Vagina (tissue), 2 donors: ENCODE measurements around the gene EFCAB10. TPM values are rescaled to one million over a fixed set of nuclear protein-coding genes. Genes with fewer than 3 reads are reported as not detected.
"Not testable (repeated sequence)": the region's sequence is repeated elsewhere in the genome, so short reads cannot be mapped to it uniquely, and the experiment has no call there.

ENCODE experiments used
- DNase-seq, 2 donors: peaks; one replicate each; pipeline ENCODE4 v3.0.0-alpha.2; 2017; ENCODE audit errors: extremely low spot score in 2 of 2
- H3K27ac ChIP-seq: fragments of 200-600 bp; sonication (generic); one replicate; pipeline ENCODE4 v1.5.1; 2019
- H3K27me3 ChIP-seq: fragments of 200-600 bp; sonication (generic); one replicate; pipeline ENCODE4 v1.5.1; 2019
- H3K36me3 ChIP-seq, 2 donors: fragments of 200-600 bp; sonication (generic); one replicate each; pipeline ENCODE4 v1.5.1; 2017 to 2019
- H3K4me1 ChIP-seq: fragments of 200-600 bp; sonication (generic); one replicate; pipeline ENCODE4 v1.5.1; 2019
- H3K4me3 ChIP-seq, 2 donors: fragments of 200-600 bp; sonication (generic); 1 replicate in 1 of 2; 2 replicates in 1 of 2; pipeline ENCODE4 v1.5.1; 2016 to 2019
- H3K9me3 ChIP-seq: fragments of 200-600 bp; sonication (generic); one replicate; pipeline ENCODE4 v1.5.1; 2019
- CTCF ChIP-seq, 3 experiments: fragments of 450-650 bp in 2 of 3; fragments of 200-600 bp in 1 of 3; sonication (generic) in 1 of 3; IDR thresholded peaks; one replicate each; pipeline ENCODE4 v1.5.1; 2017 to 2019; ENCODE audit warnings: antibody characterized with exemption in 3 of 3, mild to moderate bottlenecking in 2 of 3, moderate library complexity in 2 of 3
- POLR2A ChIP-seq, 2 donors: fragments of 450-650 bp; IDR thresholded peaks; one replicate each; pipeline ENCODE4 v1.6.1; 2017; ENCODE audit warnings: antibody characterized with exemption in 2 of 2, mild to moderate bottlenecking in 2 of 2, moderate library complexity in 2 of 2
- POLR2AphosphoS5 ChIP-seq, 2 donors: sonication (generic); formaldehyde crosslinking; IDR thresholded peaks; one replicate each; pipeline ENCODE4 v1.9.0; 2017; ENCODE audit warnings: antibody characterized with exemption in 2 of 2, mild to moderate bottlenecking in 2 of 2, low read depth in 1 of 2; ENCODE audit not compliant: insufficient read depth in 1 of 2
- intact Hi-C: fragments of 100-400 bp; cut with DNase I; formaldehyde crosslinking; loops from one replicate; pipeline ENCODE4 v1.15.1; 2023
- total RNA-seq: library from RNA; depleted of rRNA; stranded (reverse); fragments of >200 nt; gene quantifications from one replicate; pipeline ENCODE4 v1.2.3, GENCODE V29; 2016

EFCAB10 gene
- total RNA-seq, 1 donor from 2014 or later = not detected

GRCh38 chr7:105521717-105522463, 59.4 kb downstream of the EFCAB10 start, which contains the start of gene PUS7:
Gene PUS7, minus strand, starts transcription at chr7:105522271. Its CDS starts 13,759 bp downstream, at chr7:105508512.
- DNase-seq = no peak
- Histone ChIP-seq H3K27me3 (no peaks in the 10 kb centered on the region), H3K4me3 (peak within 1 kb of the TSS; percentile 66 to 71), H3K27ac (peak within 1 kb of the TSS; percentile 67), H3K9me3 (no peaks in the 10 kb centered on the region), H3K4me1 (peaks cover 21% of the 10 kb centered on the region), H3K36me3 (no peaks in the 10 kb centered on the region)
- no peak for TF ChIP-seq CTCF (IDR thresholded peaks at IDR 0.05)
- peak in 1 of 2 donors; percentile 65 for TF ChIP-seq POLR2A (IDR thresholded peaks at IDR 0.05)
- peak in 1 of 2 donors; percentile 50 for TF ChIP-seq POLR2AphosphoS5 (IDR thresholded peaks at IDR 0.05; ENCODE audit: insufficient read depth in 1 of 2, low read depth in 1 of 2)
- intact Hi-C loops = no loop called here

- H3K36me3 ChIP-seq = no peaks in the 10 kb centered on the region
- H3K27me3 ChIP-seq = no peaks in the 10 kb centered on the region
- H3K9me3 ChIP-seq = no peaks in the 10 kb centered on the region
- DNase-seq = no peak
- H3K27ac ChIP-seq = peak overlapping the region; percentile 67
- peak overlapping the region; percentile 66 to 71 for H3K4me3 ChIP-seq
- H3K4me1 ChIP-seq = peaks cover 21% of the 10 kb centered on the region
- TF ChIP-seq CTCF (IDR thresholded peaks at IDR 0.05) (no peak), POLR2AphosphoS5 (IDR thresholded peaks at IDR 0.05; ENCODE audit: insufficient read depth in 1 of 2, low read depth in 1 of 2) (peak in 1 of 2 donors; percentile 41), POLR2A (IDR thresholded peaks at IDR 0.05) (no peak)
- intact Hi-C loops = no loop called here
These were observed 60.1 kb downstream of the EFCAB10 start for GRCh38 chr7:105521027-105521716.

GRCh38 chr7:105520620-105521019, 60.7 kb downstream of the EFCAB10 start:
- intact Hi-C loops, DNase-seq: not testable (repeated sequence)

GRCh38 chr7:105519353-105519752, 61.9 kb downstream of the EFCAB10 start:
- intact Hi-C loops = no loop called here
- Histone ChIP-seq H3K4me3 (no peak overlapping the region), H3K36me3 (no peaks in the 10 kb centered on the region), H3K27ac (no peak overlapping the region), H3K4me1 (peaks cover 21% of the 10 kb centered on the region), H3K9me3 (no peaks in the 10 kb centered on the region), H3K27me3 (no peaks in the 10 kb centered on the region)
- no peak for TF ChIP-seq CTCF (IDR thresholded peaks at IDR 0.05)
- TF ChIP-seq POLR2A (IDR thresholded peaks at IDR 0.05) = no peak
- no peak for TF ChIP-seq POLR2AphosphoS5 (IDR thresholded peaks at IDR 0.05; ENCODE audit: insufficient read depth in 1 of 2, low read depth in 1 of 2)
- no peak for DNase-seq

More at GRCh38 chr7:105520620-105521019, 60.7 kb downstream of the EFCAB10 start:
- H3K9me3 ChIP-seq, H3K36me3 ChIP-seq, H3K27me3 ChIP-seq, H3K27ac ChIP-seq: not testable (repeated sequence)
- Histone ChIP-seq H3K4me1 (peaks cover 21% of the 10 kb centered on the region), H3K4me3 (peak overlapping the region in 1 of 2 donors; percentile 66)

- H3K4me1 ChIP-seq, H3K27me3 ChIP-seq, intact Hi-C loops, H3K36me3 ChIP-seq, H3K27ac ChIP-seq, H3K9me3 ChIP-seq, H3K4me3 ChIP-seq, DNase-seq: not testable (repeated sequence)
These were observed 65.7 kb downstream of the EFCAB10 start for GRCh38 chr7:105515610-105516009.

Other genes starting within 250 kb of the EFCAB10 start
- gene SRPK2, start 192.6 kb downstream of the EFCAB10 start, total RNA-seq = 47.1 TPM
- gene PUS7, start 59.2 kb downstream of the EFCAB10 start, total RNA-seq = 16.9 TPM
- gene RINT1, start 49.3 kb downstream of the EFCAB10 start, total RNA-seq = 27.5 TPM